GM12875 (cell line): ENCODE measurements around the gene USP44.
"Not testable (repeated sequence)": the region's sequence is repeated elsewhere in the genome, so short reads cannot be mapped to it uniquely, and the experiment has no call there.

Experiments used
- H3K4me3 ChIP-seq: one replicate; pipeline ENCODE4 v1.5.1; 2011; ENCODE audit warnings: low read depth, low read length, control low read depth
- TF ChIP-seq, protein P1 (sequence below): IDR thresholded peaks from 2 replicates; pipeline ENCODE4 v1.5.1; 2011; ENCODE audit warnings: low read depth, mild to moderate bottlenecking, control low read depth, inconsistent platforms, low read length, moderate library complexity, borderline replicate concordance; ENCODE audit not compliant: insufficient read depth

Gene USP44

DNA sequence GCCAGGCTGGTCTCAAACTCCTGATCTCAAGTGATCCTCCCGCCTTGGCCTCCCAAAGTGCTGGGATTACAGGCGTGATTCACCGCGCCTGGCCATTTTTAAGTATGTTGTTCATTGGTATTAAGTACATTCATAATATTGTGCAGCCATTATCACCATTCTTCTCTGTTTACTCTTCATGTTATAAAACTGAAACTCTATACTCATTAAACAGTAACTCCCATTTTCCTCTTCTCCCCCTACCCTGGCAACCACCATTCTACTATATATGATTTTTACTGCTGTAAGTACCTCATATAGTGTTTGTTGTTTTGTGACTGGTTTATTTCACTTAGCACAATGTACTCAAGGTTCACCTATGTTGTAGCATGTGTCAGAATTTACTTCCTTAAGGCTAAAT, 54.2 kb downstream of the USP44 start:
- TF ChIP-seq, protein P1, sequence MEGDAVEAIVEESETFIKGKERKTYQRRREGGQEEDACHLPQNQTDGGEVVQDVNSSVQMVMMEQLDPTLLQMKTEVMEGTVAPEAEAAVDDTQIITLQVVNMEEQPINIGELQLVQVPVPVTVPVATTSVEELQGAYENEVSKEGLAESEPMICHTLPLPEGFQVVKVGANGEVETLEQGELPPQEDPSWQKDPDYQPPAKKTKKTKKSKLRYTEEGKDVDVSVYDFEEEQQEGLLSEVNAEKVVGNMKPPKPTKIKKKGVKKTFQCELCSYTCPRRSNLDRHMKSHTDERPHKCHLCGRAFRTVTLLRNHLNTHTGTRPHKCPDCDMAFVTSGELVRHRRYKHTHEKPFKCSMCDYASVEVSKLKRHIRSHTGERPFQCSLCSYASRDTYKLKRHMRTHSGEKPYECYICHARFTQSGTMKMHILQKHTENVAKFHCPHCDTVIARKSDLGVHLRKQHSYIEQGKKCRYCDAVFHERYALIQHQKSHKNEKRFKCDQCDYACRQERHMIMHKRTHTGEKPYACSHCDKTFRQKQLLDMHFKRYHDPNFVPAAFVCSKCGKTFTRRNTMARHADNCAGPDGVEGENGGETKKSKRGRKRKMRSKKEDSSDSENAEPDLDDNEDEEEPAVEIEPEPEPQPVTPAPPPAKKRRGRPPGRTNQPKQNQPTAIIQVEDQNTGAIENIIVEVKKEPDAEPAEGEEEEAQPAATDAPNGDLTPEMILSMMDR, result no peak
- H3K4me3 ChIP-seq, result no peak overlapping the region

DNA sequence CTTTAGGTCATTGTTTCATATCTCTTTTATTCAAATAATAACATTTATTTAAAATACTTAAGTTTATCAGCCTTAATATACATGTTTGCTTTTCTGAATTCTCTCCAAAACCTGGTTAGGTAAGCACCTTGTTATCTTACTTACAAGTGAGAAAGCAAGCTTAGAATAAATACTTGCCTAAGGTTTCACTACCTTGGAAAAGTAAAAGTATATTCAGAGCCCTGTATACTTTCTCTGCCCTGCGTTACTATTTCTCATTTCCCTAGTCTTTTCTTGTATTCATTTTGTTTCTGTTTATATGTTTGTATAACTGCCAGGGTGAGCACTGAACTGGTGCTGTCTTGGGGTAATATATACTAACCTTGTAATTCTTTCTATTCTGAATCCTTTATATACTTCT, 55.8 kb downstream of the USP44 start:
- H3K4me3 ChIP-seq, result no peak overlapping the region
- TF ChIP-seq, protein P1, result no peak

DNA sequence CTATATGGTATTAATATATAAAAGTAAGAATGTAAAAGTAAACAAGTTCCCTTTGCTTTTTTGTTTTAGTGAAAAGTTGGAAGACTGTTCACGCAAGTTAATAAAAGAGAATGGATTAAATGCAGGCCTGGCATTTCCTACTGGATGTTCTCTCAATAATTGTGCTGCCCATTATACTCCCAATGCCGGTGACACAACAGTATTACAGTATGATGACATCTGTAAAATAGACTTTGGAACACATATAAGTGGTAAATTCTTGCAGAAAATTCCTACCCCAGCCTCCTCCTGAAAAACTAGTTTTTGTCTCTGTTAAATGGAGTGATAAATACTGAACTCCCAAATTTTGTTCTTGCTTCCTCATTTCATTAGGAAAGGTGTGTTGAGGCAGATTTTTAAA, 56.4 kb downstream of the USP44 start:
- TF ChIP-seq, protein P1, result no peak
- H3K4me3 ChIP-seq, result no peak overlapping the region

DNA sequence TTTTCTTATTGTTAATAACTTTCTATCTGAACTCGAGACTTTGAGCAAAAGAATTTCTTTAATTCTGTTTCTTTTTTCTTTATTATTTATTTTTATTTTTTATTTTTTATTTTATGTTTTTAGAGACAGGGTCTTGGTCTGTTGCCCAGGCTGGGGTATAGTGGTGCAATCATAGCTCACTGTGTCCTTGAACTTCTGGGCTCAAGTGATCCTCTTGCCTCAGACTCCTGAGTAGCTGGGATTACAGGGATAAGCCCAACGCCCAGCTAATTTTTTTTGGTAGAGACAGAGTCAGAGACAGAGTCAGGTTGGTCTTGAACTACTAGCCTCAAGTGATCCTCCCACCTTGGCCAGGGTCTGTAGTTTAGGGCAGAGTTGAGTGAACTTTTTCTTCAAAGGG, 58.8 kb downstream of the USP44 start:
- H3K4me3 ChIP-seq, result no peak overlapping the region
- TF ChIP-seq, protein P1, result no peak

DNA sequence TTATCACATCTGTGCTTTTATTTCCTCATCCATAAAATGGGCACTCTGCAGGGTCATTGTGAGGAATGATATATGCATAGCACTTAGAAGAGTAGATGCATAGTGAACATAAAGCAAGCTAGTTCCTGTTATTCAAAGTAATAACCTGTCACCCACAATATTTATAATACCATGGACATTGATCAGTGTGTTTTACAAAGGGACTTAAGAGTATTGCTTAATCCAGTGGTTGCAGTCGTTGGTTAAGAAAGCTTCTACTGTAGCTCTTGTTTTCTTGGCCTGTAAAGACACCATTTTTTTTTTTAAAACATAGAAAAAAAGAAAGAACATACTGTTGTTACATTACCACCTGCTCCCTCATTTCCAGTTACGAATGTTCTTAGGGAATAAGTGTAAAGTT, 64.3 kb downstream of the USP44 start:
- TF ChIP-seq, protein P1, result no peak
- H3K4me3 ChIP-seq, result no peak overlapping the region

DNA sequence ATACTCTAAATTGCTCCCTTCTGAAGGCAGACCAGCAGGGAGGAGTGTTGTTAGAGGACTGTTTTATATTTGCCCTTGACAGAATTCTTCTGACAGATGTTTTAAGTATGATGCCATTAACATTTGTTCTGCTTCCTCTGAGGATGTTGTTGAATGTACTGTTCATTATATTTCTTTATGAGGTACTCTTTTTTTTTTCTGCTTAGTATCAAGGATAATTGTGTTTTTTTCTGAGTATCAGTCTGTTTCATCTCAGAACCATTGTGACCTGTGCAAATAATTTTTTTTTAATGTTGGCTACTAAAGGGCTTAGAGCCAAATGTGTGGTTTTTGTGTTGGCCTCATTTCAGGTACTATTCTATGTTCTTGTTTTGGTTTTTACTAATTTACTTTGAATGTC, 66.8 kb downstream of the USP44 start:
- TF ChIP-seq, protein P1, result no peak
- no peak overlapping the region for H3K4me3 ChIP-seq

DNA sequence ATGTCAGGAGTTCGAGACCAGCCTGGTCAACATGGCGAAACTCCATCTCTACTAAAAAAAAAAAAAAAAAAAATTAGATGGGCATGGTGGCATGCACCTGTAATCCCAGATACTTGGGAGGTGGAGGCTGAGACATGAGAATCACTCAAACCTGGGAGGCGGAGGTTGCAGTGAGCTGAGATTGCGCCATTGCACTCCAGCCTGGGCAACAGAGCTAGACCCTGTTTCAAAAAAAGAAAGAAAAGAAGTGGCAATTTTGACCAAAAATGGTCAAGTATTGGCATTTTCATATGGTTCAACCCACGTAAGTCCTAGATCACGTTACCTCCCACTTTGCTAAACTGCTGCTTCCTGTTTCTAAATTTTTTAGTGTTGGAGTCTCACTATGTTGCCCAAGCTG, 68.7 kb downstream of the USP44 start:
- H3K4me3 ChIP-seq, result not testable (repeated sequence)

DNA sequence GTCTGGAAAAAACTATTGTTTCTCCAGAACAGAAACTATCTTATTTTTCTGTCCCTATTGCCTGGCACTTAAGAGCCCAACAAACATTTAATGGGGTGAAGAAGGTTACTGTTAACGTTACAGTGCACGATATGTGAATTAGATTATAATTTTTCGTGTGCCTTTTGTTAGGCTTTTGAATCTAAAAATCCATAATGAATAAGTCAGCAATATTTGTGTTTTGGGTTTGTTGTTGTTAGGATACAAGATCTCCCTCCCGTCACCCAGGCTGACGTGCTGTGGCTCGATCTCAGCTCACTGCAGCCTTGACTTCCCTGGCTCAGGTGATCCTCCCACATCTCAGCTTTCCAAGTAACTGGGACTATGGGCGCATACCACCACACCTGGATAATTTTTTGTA, 69.4 kb downstream of the USP44 start:
- H3K4me3 ChIP-seq, result no peak overlapping the region
- TF ChIP-seq, protein P1, result no peak
